B cell (primary cell): Measurements from ENCODE around the gene SLC12A3. TPM values are rescaled to one million over a fixed set of nuclear protein-coding genes. Genes with fewer than 3 reads are reported as not detected.

ENCODE experiments used
- ATAC-seq: fragments of 200-7000 bp; cut with Tn5 transposase; one replicate; pipeline ENCODE4 v1.10.0; 2021; ENCODE audit warnings: low read depth, mild to moderate bottlenecking, moderate number of reproducible peaks, moderate library complexity
- CTCF ChIA-PET: fragments of 350-600 bp; sonication (Branson Sonifier 250); formaldehyde crosslinking; loops from one replicate; lab custom pipeline; 2021; ENCODE audit warnings: antibody characterized with exemption, inconsistent platforms; lab: Charles Lee
- POLR2A ChIA-PET: fragments of 350-600 bp; sonication (Branson Sonifier 250); formaldehyde crosslinking; loops from one replicate; lab custom pipeline; 2021; ENCODE audit warnings: antibody characterized with exemption; lab: Charles Lee
- DNase-seq: peaks from one replicate; pipeline ENCODE4 v3.0.0; 2013
- H2AFZ ChIP-seq: 2 replicates; pipeline ENCODE4 v1.6.1; 2012; ENCODE audit warnings: mild to moderate bottlenecking, low read depth, low read length; ENCODE audit not compliant: insufficient read depth, poor library complexity, severe bottlenecking
- H3K27ac ChIP-seq, 2 donors: 1 replicate in 1 of 2; 2 replicates in 1 of 2; pipeline ENCODE4 v1.5.1; 2012 to 2013; ENCODE audit warnings: low read length in 2 of 2, mild to moderate bottlenecking in 2 of 2, moderate library complexity in 1 of 2
- H3K27me3 ChIP-seq, 4 experiments: fragments of 200-600 bp in 1 of 4; sonication (generic) in 1 of 4; replicated peaks in 1 of 4; 1 replicate in 2 of 4; 2 replicates in 2 of 4; pipeline versions ENCODE4 v1.6.1 to v1.7.0; 2013 to 2016; ENCODE audit warnings: low read length in 3 of 4, mild to moderate bottlenecking in 2 of 4, mixed read lengths in 1 of 4, moderate library complexity in 1 of 4; ENCODE audit not compliant: insufficient read depth in 4 of 4, control insufficient read depth in 3 of 4; ENCODE audit errors: control extremely low read depth in 1 of 4
- H3K36me3 ChIP-seq, 2 experiments: replicated peaks in 1 of 2; 1 replicate in 1 of 2; 2 replicates in 1 of 2; pipeline versions ENCODE4 v1.6.1 to v1.7.1; 2013; ENCODE audit warnings: low read length in 1 of 2; ENCODE audit not compliant: insufficient read depth in 2 of 2, control insufficient read depth in 1 of 2; ENCODE audit errors: control extremely low read depth in 1 of 2, extremely low read depth in 1 of 2
- H3K4me1 ChIP-seq, 2 donors: fragments of 200-600 bp in 1 of 2; sonication (generic) in 1 of 2; 1 replicate in 1 of 2; 2 replicates in 1 of 2; pipeline versions ENCODE4 v1.5.1 to v1.6.1; 2013 to 2017; ENCODE audit warnings: low read length in 2 of 2; ENCODE audit not compliant: control insufficient read depth in 2 of 2, insufficient read depth in 2 of 2
- H3K4me2 ChIP-seq: replicated peaks from 2 replicates; pipeline ENCODE3; 2012; ENCODE audit warnings: mild to moderate bottlenecking, low read depth, low read length; ENCODE audit not compliant: poor library complexity, severe bottlenecking
- H3K4me3 ChIP-seq, 5 experiments: fragments of 200-600 bp in 1 of 5; sonication (generic) in 1 of 5; 1 replicate in 3 of 5; 2 replicates in 2 of 5; pipeline versions ENCODE4 v1.5.1 to v1.7.0; 2011 to 2016; ENCODE audit warnings: low read length in 4 of 5, mild to moderate bottlenecking in 4 of 5, low read depth in 2 of 5, control low read depth in 1 of 5, moderate library complexity in 1 of 5; ENCODE audit not compliant: insufficient read depth in 1 of 5; ENCODE audit errors: control extremely low read depth in 1 of 5, extremely low read depth in 1 of 5
- H3K79me2 ChIP-seq: fragments of 200-600 bp; sonication (generic); one replicate; pipeline ENCODE4 v1.6.0; 2016; ENCODE audit warnings: low read length; ENCODE audit not compliant: control insufficient read depth, insufficient read depth
- H3K9ac ChIP-seq: fragments of 200-600 bp; sonication (generic); 2 replicates; pipeline ENCODE4 v1.6.1; 2017; ENCODE audit warnings: mild to moderate bottlenecking, low read length, moderate library complexity
- H3K9me3 ChIP-seq, 3 donors: one replicate each; pipeline versions ENCODE4 v1.6.1 to v1.7.1; 2013; ENCODE audit warnings: low read length in 2 of 3; ENCODE audit not compliant: control insufficient read depth in 2 of 3, insufficient read depth in 1 of 3; ENCODE audit errors: control extremely low read depth in 1 of 3
- H4K20me1 ChIP-seq: 2 replicates; pipeline ENCODE4 v1.6.0; 2012; ENCODE audit warnings: mild to moderate bottlenecking, low read length; ENCODE audit not compliant: insufficient read depth, control insufficient read depth, poor library complexity, severe bottlenecking
- H3K27ac Mint-ChIP-seq: one replicate; pipeline ENCODE4 v1.8.0; 2021; ENCODE audit warnings: mixed read lengths
- H3K27me3 Mint-ChIP-seq: one replicate; pipeline ENCODE4 v1.8.0; 2021; ENCODE audit warnings: mixed read lengths
- H3K4me1 Mint-ChIP-seq: one replicate; pipeline ENCODE4 v1.8.0; 2021; ENCODE audit warnings: mixed read lengths
- H3K4me3 Mint-ChIP-seq: one replicate; pipeline ENCODE4 v1.8.0; 2021; ENCODE audit warnings: mixed read lengths
- H3K9me3 Mint-ChIP-seq: one replicate; pipeline ENCODE4 v1.8.0; 2022; ENCODE audit warnings: mixed read lengths; ENCODE audit not compliant: insufficient read depth
- CTCF ChIP-seq: fragments of 200-600 bp; IDR thresholded peaks from one replicate; pipeline ENCODE4 v1.8.0; 2022; ENCODE audit warnings: antibody characterized with exemption, mild to moderate bottlenecking
- EZH2 ChIP-seq: IDR thresholded peaks from 2 replicates; pipeline ENCODE4 v1.6.1; 2012; ENCODE audit warnings: borderline replicate concordance, low read depth, mild to moderate bottlenecking, moderate library complexity, low read length; ENCODE audit not compliant: insufficient read depth, poor library complexity, severe bottlenecking
- WGBS: methylation state at CpG from one replicate; pipeline ENCODE4 v1.1.5; 2013; ENCODE audit warnings: missing lambda C conversion rate; ENCODE audit not compliant: insufficient coverage; 5-methylcytosine and 5-hydroxymethylcytosine counted together
- intact Hi-C: fragments of 100-400 bp; cut with micrococcal nuclease; formaldehyde crosslinking; loops from one replicate; pipeline ENCODE4 v1.10.0; 2022
- polyA plus RNA-seq: library from polyadenylated mRNA; depleted of rRNA; stranded (reverse); fragments of >200 nt; gene quantifications from 2 replicates; pipeline ENCODE4 v1.2.3, GENCODE V29; 2012
- total RNA-seq, 2 donors: library from RNA; stranded (reverse); fragments of 120-200 nt in 1 of 2; gene quantifications; 1 replicate in 1 of 2; 2 replicates in 1 of 2; pipeline versions ENCODE4 v1.2.3 to v1.2.4, GENCODE V29; 2013 to 2022

Gene SLC12A3
- total and polyA plus RNA-seq, 2 donors (not counting 1 experiment from before 2014, with no cell fraction given) = 1.3 to 4.9 TPM

GRCh38 chr16:56848955-56849689, 15.9 kb upstream of the SLC12A3 start:
- no peak overlapping the region for H3K4me2 ChIP-seq
- no peaks in the 10 kb centered on the region for H3K79me2 ChIP-seq
- Mint-ChIP-seq H3K27me3 (no peaks in the 10 kb centered on the region), H3K27ac (no peak overlapping the region), H3K9me3 (no peaks in the 10 kb centered on the region), H3K4me3 (no peak overlapping the region), H3K4me1 (peaks cover 19% of the 10 kb centered on the region)
- no peak overlapping the region for H3K9ac ChIP-seq
- intact Hi-C loops = no loop called here
- 53% methylated on average over 5 of the region's 7 CpGs for WGBS
- POLR2A ChIA-PET = no interaction called here
- CTCF ChIA-PET = interaction anchor here (1.5 to 2.8 kb wide), 2 partner anchors 18 kb away, joined by 3 to 9 read pairs; no protein-coding TSS in a partner anchor
- ATAC-seq (no peak), DNase-seq (no peak)
- no peak overlapping the region for H2AFZ ChIP-seq
- peaks cover 3 to 12% of the 10 kb centered on the region in 2 experiments for H3K36me3 ChIP-seq
- H3K9me3 ChIP-seq = peaks cover 0 to 7% (median 0%) of the 10 kb centered on the region in 3 donors
- H3K4me1 ChIP-seq = peaks cover 0 to 18% of the 10 kb centered on the region in 2 donors
- TF ChIP-seq EZH2 (no peak), CTCF (no peak)
- H3K4me3 ChIP-seq = no peak overlapping the region
- no peaks in the 10 kb centered on the region for H3K27me3 ChIP-seq
- H4K20me1 ChIP-seq = no peaks in the 10 kb centered on the region
- H3K27ac ChIP-seq = no peak overlapping the region
